ENCODE data around the gene C3orf18.

Gene C3orf18

DNA sequence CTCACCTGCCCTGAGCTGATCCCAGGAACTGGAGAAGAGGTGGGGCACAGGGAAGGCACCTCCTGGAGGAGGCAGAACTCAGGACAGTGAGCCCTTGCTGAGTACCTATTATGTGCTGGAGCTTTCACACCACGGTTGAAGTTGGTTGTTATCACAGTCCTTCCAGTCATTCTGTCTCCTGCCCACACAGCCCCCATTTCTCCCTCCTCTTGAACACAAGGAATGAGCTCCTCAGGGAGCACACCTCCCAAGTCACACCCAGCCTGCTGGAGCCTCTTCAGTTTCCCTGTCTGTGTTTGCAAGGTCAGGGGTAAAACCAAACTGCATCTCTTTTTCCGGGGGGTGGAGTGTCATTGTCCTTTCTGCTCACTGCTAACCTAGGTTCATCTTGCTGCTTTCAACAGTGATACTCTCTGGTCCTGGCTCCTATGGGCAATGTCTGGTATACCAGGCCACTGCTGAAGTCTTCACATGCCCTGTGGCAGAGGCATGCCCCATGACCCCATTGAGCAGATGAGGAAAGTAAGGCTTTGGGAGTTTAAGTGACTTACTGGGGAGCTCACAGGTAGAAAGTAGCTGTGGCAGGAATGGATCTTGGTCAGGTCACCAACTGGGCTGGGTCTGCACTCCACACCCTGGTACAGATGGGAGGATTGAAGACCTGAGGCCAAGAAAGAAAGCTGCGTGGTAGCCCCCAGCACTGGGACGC, 30.0 kb downstream of the C3orf18 start:
- no peak for TF ChIP-seq CTCF (IDR thresholded peaks at IDR 0.05; ENCODE audit: low read depth, low read length, missing control alignments)
- H3K27me3 ChIP-seq (replicated peaks), result peaks cover 4% of the 10 kb centered on the region
- H3K27ac ChIP-seq, result no peak overlapping the region
- DNase-seq, result no peak
- H3K36me3 ChIP-seq (replicated peaks), result no peaks in the 10 kb centered on the region
- in situ Hi-C loops (cut with HindIII; ENCODE audit: low pct_ligation_motif_present, low sequenced_read_pairs), result no loop called here
- H3K4me3 ChIP-seq (ENCODE audit: low read depth, low read length), result no peak overlapping the region

DNA sequence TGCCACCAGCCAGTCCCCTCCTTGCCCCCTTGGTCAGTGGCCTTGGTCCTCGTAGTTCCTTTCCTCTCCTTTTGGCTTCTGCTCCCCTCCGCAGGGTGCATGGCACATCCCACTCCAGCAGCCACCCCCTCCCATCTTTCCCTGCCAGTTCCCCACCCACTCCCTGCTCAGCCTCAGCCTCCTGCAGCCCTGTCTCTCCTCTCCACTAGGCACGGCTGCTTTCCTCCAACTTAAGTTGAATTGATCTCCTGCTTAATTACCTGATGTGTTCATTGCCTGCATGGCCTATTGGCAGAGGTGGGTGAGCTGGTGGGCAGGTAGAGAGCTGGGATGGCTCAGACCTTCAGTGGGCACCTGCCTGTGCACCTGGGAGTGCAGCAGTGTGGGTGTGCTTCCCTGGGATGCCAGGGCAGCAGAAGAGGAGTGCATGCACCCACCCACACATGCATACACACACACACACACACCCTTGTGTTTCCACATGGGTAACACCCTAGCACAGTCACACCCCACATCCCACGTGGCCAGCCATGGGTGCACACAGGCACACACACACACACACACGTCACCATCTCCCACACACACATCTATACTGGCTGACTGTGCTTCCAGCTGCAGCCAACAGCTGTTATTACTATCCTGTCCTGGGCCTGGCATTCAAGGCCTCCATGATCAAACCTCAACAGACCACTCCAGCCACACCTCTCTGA, 30.9 kb downstream of the C3orf18 start:
- in situ Hi-C loops (cut with HindIII; ENCODE audit: low pct_ligation_motif_present, low sequenced_read_pairs), result no loop called here
- H3K36me3 ChIP-seq (replicated peaks), result no peaks in the 10 kb centered on the region
- DNase-seq, result no peak
- peaks cover 5% of the 10 kb centered on the region for H3K27me3 ChIP-seq (replicated peaks)
- no peak overlapping the region for H3K4me3 ChIP-seq (ENCODE audit: low read depth, low read length)
- TF ChIP-seq CTCF (IDR thresholded peaks at IDR 0.05; ENCODE audit: low read depth, low read length, missing control alignments), result no peak
- H3K27ac ChIP-seq, result no peak overlapping the region

GRCh38 chr3:50534681-50535330, 32.7 kb downstream of the C3orf18 start:
- no peak for TF ChIP-seq CTCF (IDR thresholded peaks at IDR 0.05; ENCODE audit: low read depth, low read length, missing control alignments)
- peaks cover 18% of the 10 kb centered on the region for H3K27me3 ChIP-seq (replicated peaks)
- no peak for DNase-seq
- H3K4me3 ChIP-seq (ENCODE audit: low read depth, low read length), result no peak overlapping the region
- in situ Hi-C loops (cut with HindIII; ENCODE audit: low pct_ligation_motif_present, low sequenced_read_pairs), result no loop called here
- H3K36me3 ChIP-seq (replicated peaks), result no peaks in the 10 kb centered on the region
- H3K27ac ChIP-seq, result no peak overlapping the region

- peaks cover 21% of the 10 kb centered on the region for H3K27me3 ChIP-seq (replicated peaks)
- H3K36me3 ChIP-seq (replicated peaks), result no peaks in the 10 kb centered on the region
- DNase-seq, result no peak
- no peak for TF ChIP-seq CTCF (IDR thresholded peaks at IDR 0.05; ENCODE audit: low read depth, low read length, missing control alignments)
- in situ Hi-C loops (cut with HindIII; ENCODE audit: low pct_ligation_motif_present, low sequenced_read_pairs), result no loop called here
- no peak overlapping the region for H3K4me3 ChIP-seq (ENCODE audit: low read depth, low read length)
- no peak overlapping the region for H3K27ac ChIP-seq
These were observed 33.6 kb downstream of the C3orf18 start for GRCh38 chr3:50533807-50534461.

- in situ Hi-C loops (cut with HindIII; ENCODE audit: low pct_ligation_motif_present, low sequenced_read_pairs), result no loop called here
- TF ChIP-seq CTCF (IDR thresholded peaks at IDR 0.05; ENCODE audit: low read depth, low read length, missing control alignments), result no peak
- H3K27me3 ChIP-seq (replicated peaks), result peaks cover 21% of the 10 kb centered on the region
These were observed 34.2 kb downstream of the C3orf18 start for GRCh38 chr3:50533316-50533715.

More at GRCh38 chr3:50533316-50533715, 34.2 kb downstream of the C3orf18 start:
- H3K4me3 ChIP-seq (ENCODE audit: low read depth, low read length), result no peak overlapping the region
- no peak for DNase-seq
- H3K36me3 ChIP-seq (replicated peaks), result no peaks in the 10 kb centered on the region
- H3K27ac ChIP-seq, result no peak overlapping the region

All from brain microvascular endothelial cell (primary cell).